Keratinocyte (primary cell): ENCODE results near the gene PYURF. TPM values are rescaled to one million over a fixed set of nuclear protein-coding genes. Genes with fewer than 3 reads are reported as not detected.

ENCODE experiments used
- DNase-seq: peaks from one replicate; pipeline ENCODE4 v3.0.0-alpha.2; 2011; ENCODE audit warnings: low read depth, missing footprints, low spot score
- FAIRE-seq: peaks from 2 replicates; lab custom pipeline; 2011; peaks lifted over from hg19 to GRCh38; lab: Jason Lieb, UNC
- H2AFZ ChIP-seq: 2 replicates; pipeline ENCODE4 v1.6.0; 2012; ENCODE audit warnings: low read length, control low read depth, inconsistent platforms; ENCODE audit not compliant: control insufficient read depth
- H3K27ac ChIP-seq: 2 replicates; pipeline ENCODE4 v1.5.1; 2011; ENCODE audit warnings: low read length; ENCODE audit not compliant: control insufficient read depth, insufficient read depth
- H3K27me3 ChIP-seq: 3 replicates; pipeline ENCODE4 v1.6.0; 2011; ENCODE audit warnings: low read length; ENCODE audit not compliant: control insufficient read depth, insufficient read depth; ENCODE audit errors: extremely low read depth
- H3K36me3 ChIP-seq, 2 experiments: 2 replicates in 1 of 2; 3 replicates in 1 of 2; pipeline ENCODE4 v1.5.1; 2011; ENCODE audit warnings: low read length in 2 of 2, mild to moderate bottlenecking in 1 of 2; ENCODE audit not compliant: control insufficient read depth in 2 of 2, insufficient read depth in 2 of 2; ENCODE audit errors: extremely low read depth in 1 of 2
- H3K4me1 ChIP-seq: 3 replicates; pipeline ENCODE4 v1.5.1; 2011; ENCODE audit warnings: low read length; ENCODE audit not compliant: control insufficient read depth, insufficient read depth; ENCODE audit errors: extremely low read depth
- H3K4me2 ChIP-seq: 3 replicates; pipeline ENCODE4 v1.6.0; 2011; ENCODE audit warnings: low read depth, low read length; ENCODE audit not compliant: control insufficient read depth, insufficient read depth; ENCODE audit errors: extremely low read depth
- H3K4me3 ChIP-seq, 3 experiments: fragments of 200-600 bp in 1 of 3; sonication (generic) in 1 of 3; 2 replicates in 2 of 3; 3 replicates in 1 of 3; pipeline ENCODE4 v1.5.1; 2011 to 2016; ENCODE audit warnings: low read length in 3 of 3, mild to moderate bottlenecking in 3 of 3, control low read depth in 2 of 3, inconsistent platforms in 1 of 3, low read depth in 1 of 3, mixed read lengths in 1 of 3, mixed run types in 1 of 3, moderate library complexity in 1 of 3; ENCODE audit not compliant: control insufficient read depth in 2 of 3, insufficient read depth in 2 of 3; ENCODE audit errors: extremely low read depth in 1 of 3
- H3K79me2 ChIP-seq: 2 replicates; pipeline ENCODE4 v1.6.0; 2012; ENCODE audit warnings: low read length; ENCODE audit not compliant: control insufficient read depth, insufficient read depth
- H3K9ac ChIP-seq: 3 replicates; pipeline ENCODE4 v1.6.0; 2011; ENCODE audit warnings: low read length; ENCODE audit not compliant: control insufficient read depth, insufficient read depth; ENCODE audit errors: extremely low read depth
- H3K9me1 ChIP-seq: 3 replicates; pipeline ENCODE4 v1.6.0; 2011; ENCODE audit warnings: low read length; ENCODE audit not compliant: control insufficient read depth, insufficient read depth; ENCODE audit errors: extremely low read depth
- H3K9me3 ChIP-seq: 2 replicates; pipeline ENCODE4 v1.5.1; 2012; ENCODE audit warnings: low read depth, low read length; ENCODE audit not compliant: control insufficient read depth
- H4K20me1 ChIP-seq: 3 replicates; pipeline ENCODE4 v1.6.0; 2011; ENCODE audit warnings: low read length; ENCODE audit not compliant: control insufficient read depth, insufficient read depth; ENCODE audit errors: extremely low read depth
- CTCF ChIP-seq, 3 experiments: IDR thresholded peaks in 1 of 3; conservative IDR thresholded peaks in 1 of 3; optimal IDR thresholded peaks in 1 of 3; 2 replicates in 2 of 3; 3 replicates in 1 of 3; pipeline versions ENCODE3 to v1.5.1; 2011; ENCODE audit warnings: low read length in 3 of 3, mild to moderate bottlenecking in 3 of 3, moderate library complexity in 2 of 3, control low read depth in 1 of 3, inconsistent platforms in 1 of 3; ENCODE audit not compliant: insufficient read depth in 2 of 3; ENCODE audit errors: extremely low read depth in 1 of 3
- EZH2 ChIP-seq: IDR thresholded peaks from one replicate; pipeline ENCODE4 v1.6.1; 2012; ENCODE audit warnings: inconsistent platforms, mild to moderate bottlenecking, low read length, moderate library complexity
- dilution Hi-C: fragments of 300-500 bp; cut with MboI; formaldehyde crosslinking; loops from one replicate; pipeline ENCODE4 v1.7.0; 2020; ENCODE audit warnings: low sequenced_read_pairs; ENCODE audit not compliant: extremely low pct_ligation_motif_present
- polyA plus RNA-seq, 5 experiments: library from polyadenylated mRNA; depleted of rRNA in 3 of 5; stranded (reverse) in 3 of 5; stranded (forward) in 1 of 5; unstranded in 1 of 5; fragments of >200 nt; gene quantifications; 1 replicate in 1 of 5; 2 replicates in 3 of 5; 3 replicates in 1 of 5; pipeline versions ENCODE4 v1.2.1 to v1.2.3, GENCODE V29; 2011 to 2012; ENCODE audit warnings: missing spikeins in 2 of 5, low read depth in 1 of 5, low replicate concordance in 1 of 5

PYURF gene
- polyA plus RNA-seq, 1 donor (not counting 4 experiments of a cell fraction or from before 2014, with no cell fraction given), result 95.6 TPM

- dilution Hi-C loops, result loop anchor here (25.0 kb wide), 1 partner anchor 287 kb away; no protein-coding TSS in a partner anchor
- H2AFZ ChIP-seq, result peak overlapping the region; percentile 94
- no peak for TF ChIP-seq EZH2
- TF ChIP-seq CTCF (optimal IDR thresholded peaks at IDR 0.05 in 1 of 3, IDR thresholded peaks at IDR 0.05 in 1 of 3, conservative IDR thresholded peaks at IDR 0.05 in 1 of 3; ENCODE audit: extremely low read depth in 1 of 3, insufficient read depth in 2 of 3, low read length in 3 of 3), result no peak
These were observed 595 bp upstream of the PYURF start for GRCh38 chr4:88524171-88524570.

GRCh38 chr4:88522702-88523324 lies 763 bp downstream of the PYURF start:
- peak overlapping the region; percentile 74 for H2AFZ ChIP-seq
- H3K9me1 ChIP-seq, result no peaks in the 10 kb centered on the region
- dilution Hi-C loops, result loop anchor here (25.0 kb wide), 1 partner anchor 286 kb away; no protein-coding TSS in a partner anchor
- H3K4me1 ChIP-seq, result peaks cover 23% of the 10 kb centered on the region
- TF ChIP-seq EZH2, result no peak
- TF ChIP-seq CTCF (optimal IDR thresholded peaks at IDR 0.05 in 1 of 3, IDR thresholded peaks at IDR 0.05 in 1 of 3, conservative IDR thresholded peaks at IDR 0.05 in 1 of 3; ENCODE audit: extremely low read depth in 1 of 3, insufficient read depth in 2 of 3, low read length in 3 of 3), result no peak
- peak overlapping the region; percentile 92 for H3K4me2 ChIP-seq
- peaks cover 53% of the 10 kb centered on the region for H3K79me2 ChIP-seq
- H3K27me3 ChIP-seq, result no peaks in the 10 kb centered on the region
- FAIRE-seq (no peak), DNase-seq (no peak)
- no peaks in the 10 kb centered on the region for H3K9me3 ChIP-seq
- no peaks in the 10 kb centered on the region for H4K20me1 ChIP-seq
- peak overlapping the region; percentile 95 for H3K27ac ChIP-seq
- peaks cover 6 to 15% of the 10 kb centered on the region in 2 experiments for H3K36me3 ChIP-seq
- H3K4me3 ChIP-seq, result peak overlapping the region; percentile 91 to 96 (median 96)
- H3K9ac ChIP-seq, result peak overlapping the region; percentile 94

More at GRCh38 chr4:88524171-88524570, 595 bp upstream of the PYURF start:
- peaks cover 6 to 15% of the 10 kb centered on the region in 2 experiments for H3K36me3 ChIP-seq
- peak overlapping the region; percentile 94 for H3K9ac ChIP-seq
- H3K27me3 ChIP-seq, result no peaks in the 10 kb centered on the region
- FAIRE-seq, result peak; percentile 51
- peaks cover 23% of the 10 kb centered on the region for H3K4me1 ChIP-seq
- H3K27ac ChIP-seq, result peak overlapping the region; percentile 95
- no peaks in the 10 kb centered on the region for H3K9me1 ChIP-seq
- H3K4me3 ChIP-seq, result peak overlapping the region; percentile 91 to 96 (median 96)
- H3K79me2 ChIP-seq, result peaks cover 63% of the 10 kb centered on the region
- no peaks in the 10 kb centered on the region for H3K9me3 ChIP-seq
- no peak for DNase-seq
- peak overlapping the region; percentile 90 for H3K4me2 ChIP-seq
- H4K20me1 ChIP-seq, result no peaks in the 10 kb centered on the region
